Motor neuron (in vitro differentiated cells): Measurements from ENCODE around the gene TMEM240. TPM values are rescaled to one million over a fixed set of nuclear protein-coding genes. Genes with fewer than 3 reads are reported as not detected.
"Not testable (repeated sequence)": the region's sequence is repeated elsewhere in the genome, so short reads cannot be mapped to it uniquely, and the experiment has no call there.

Experiments used
- ATAC-seq, 8 experiments: fragments of 200-7000 bp; cut with Tn5 transposase; replicated peaks in 6 of 8; 2 replicates each; pipeline ENCODE4 v1.8.0; 2021; ENCODE audit warnings: mild to moderate bottlenecking in 8 of 8, moderate library complexity in 8 of 8
- H3K27ac ChIP-seq, 2 donors: fragments of 250-450 bp; sonication (Bioruptor Pico); 2 replicates each; pipeline ENCODE4 v1.9.0; 2021; ENCODE audit warnings: antibody characterized with exemption in 2 of 2, mild to moderate bottlenecking in 2 of 2, moderate library complexity in 1 of 2
- H3K4me1 ChIP-seq, 2 donors: fragments of 250-450 bp; sonication (Bioruptor Pico); replicated peaks in 1 of 2; 2 replicates each; pipeline ENCODE4 v1.6.1; 2021; ENCODE audit warnings: antibody characterized with exemption in 2 of 2, mild to moderate bottlenecking in 2 of 2, moderate library complexity in 1 of 2
- H3K4me3 ChIP-seq, 5 donors: fragments of 250-450 bp; sonication (Bioruptor Pico); 2 replicates each; pipeline ENCODE4 v1.9.0; 2021; ENCODE audit warnings: antibody characterized with exemption in 5 of 5, mild to moderate bottlenecking in 5 of 5, moderate library complexity in 4 of 5
- WGBS, 10 experiments: fragments of 450-650 bp; shearing (Covaris generic); methylation state at CpG; one replicate each; pipeline ENCODE4 v1.0.0; 2022; 5-methylcytosine and 5-hydroxymethylcytosine counted together
- in situ Hi-C, 9 experiments: fragments of 400-800 bp; cut with MboI; loops; one replicate each; pipeline ENCODE4 v1.15.0; 2021; ENCODE audit warnings: low sequenced_read_pairs in 9 of 9, low pct_unique_long_range_greater_than_20kb in 2 of 9; ENCODE audit not compliant: unreplicated experiment in 9 of 9
- total RNA-seq, 8 experiments: library from RNA; unstranded; fragments of 300-600 nt; gene quantifications; 2 replicates each; pipeline versions ENCODE4 v1.2.3 to v1.2.4, GENCODE V29; 2022

TMEM240 gene
- total RNA-seq, 8 experiments from 2014 or later, result 0.61 to 14.0 (median 10.5) TPM

- H3K4me3 ChIP-seq, H3K27ac ChIP-seq, H3K4me1 ChIP-seq, in situ Hi-C loops: not testable (repeated sequence)
- WGBS, 10 experiments, result 90 to 93% methylated on average over 2 to 3 of the region's 17 CpGs; no CpG with 5 or more reads in 8 of the 10 experiments
- peak in 1 of 8 experiments; percentile 2 for ATAC-seq
Measured at GRCh38 chr1:1523651-1524050, 16.8 kb downstream of the TMEM240 start.

GRCh38 chr1:1523226-1523625, 17.2 kb downstream of the TMEM240 start:
- H3K4me1 ChIP-seq, ATAC-seq, in situ Hi-C loops, H3K4me3 ChIP-seq, H3K27ac ChIP-seq: not testable (repeated sequence)
- 70 to 87% (median 86%) methylated on average over 4 to 11 of the region's 31 CpGs; no CpG with 5 or more reads in 7 of the 10 experiments for WGBS, 10 experiments

- H3K27ac ChIP-seq, H3K4me1 ChIP-seq, H3K4me3 ChIP-seq, in situ Hi-C loops, ATAC-seq: not testable (repeated sequence)
- 85 to 100% (median 89%) methylated on average over 3 to 8 of the region's 30 CpGs; no CpG with 5 or more reads in 7 of the 10 experiments for WGBS, 10 experiments
Measured at GRCh38 chr1:1522536-1522935, 17.9 kb downstream of the TMEM240 start.

GRCh38 chr1:1521331-1521730, 19.1 kb downstream of the TMEM240 start:
- H3K27ac ChIP-seq, result no peak overlapping the region
- no peak overlapping the region for H3K4me3 ChIP-seq
- no peak for ATAC-seq
- WGBS, 10 experiments, result 85 to 100% (median 95%) methylated on average over 1 to 11 of the region's 19 CpGs; no CpG with 5 or more reads in 3 of the 10 experiments
- H3K4me1 ChIP-seq, result no peaks in the 10 kb centered on the region
- in situ Hi-C loops, result no loop called here

- H3K4me3 ChIP-seq, H3K27ac ChIP-seq, in situ Hi-C loops, H3K4me1 ChIP-seq: not testable (repeated sequence)
- ATAC-seq, result peak in 3 of 8 experiments; percentile 6 to 13 (median 12)
- WGBS, 10 experiments, result 96 to 100% (median 100%) methylated on average over 1 to 5 of the region's 51 CpGs; no CpG with 5 or more reads in 7 of the 10 experiments
Measured at GRCh38 chr1:1519805-1520505, 20.5 kb downstream of the TMEM240 start.

GRCh38 chr1:1518621-1519007, 21.8 kb downstream of the TMEM240 start:
- in situ Hi-C loops, H3K27ac ChIP-seq, H3K4me3 ChIP-seq, ATAC-seq, H3K4me1 ChIP-seq: not testable (repeated sequence)
- 100% methylated on average over 1 of the region's 19 CpGs; no CpG with 5 or more reads in 9 of the 10 experiments for WGBS, 10 experiments

GRCh38 chr1:1517973-1518620, 22.3 kb downstream of the TMEM240 start:
- no peak overlapping the region for H3K27ac ChIP-seq
- WGBS, 10 experiments, result 80 to 100% (median 100%) methylated on average over 1 to 3 of the region's 28 CpGs; no CpG with 5 or more reads in 7 of the 10 experiments

GRCh38 chr1:1516923-1517322, 23.5 kb downstream of the TMEM240 start:
- WGBS, 10 experiments, result 97 to 100% (median 100%) methylated on average over 2 to 9 of the region's 14 CpGs; no CpG with 5 or more reads in 6 of the 10 experiments
- H3K27ac ChIP-seq, H3K4me3 ChIP-seq, H3K4me1 ChIP-seq, in situ Hi-C loops, ATAC-seq: not testable (repeated sequence)

More at GRCh38 chr1:1517973-1518620, 22.3 kb downstream of the TMEM240 start:
- Histone ChIP-seq H3K4me3 (no peak overlapping the region), H3K4me1 (no peaks in the 10 kb centered on the region)
- peak in 3 of 8 experiments; percentile 7 to 12 (median 11) for ATAC-seq
- in situ Hi-C loops, result no loop called here

- H3K4me3 ChIP-seq, H3K27ac ChIP-seq, H3K4me1 ChIP-seq, ATAC-seq, in situ Hi-C loops: not testable (repeated sequence)
- 61 to 80% methylated on average over 2 to 5 of the region's 16 CpGs; no CpG with 5 or more reads in 8 of the 10 experiments for WGBS, 10 experiments
Measured at GRCh38 chr1:1514376-1514775, 26.0 kb downstream of the TMEM240 start.

GRCh38 chr1:1513675-1514074, 26.7 kb downstream of the TMEM240 start:
- WGBS, 10 experiments, result 83% methylated on average over 6 of the region's 18 CpGs; no CpG with 5 or more reads in 9 of the 10 experiments
- H3K4me1 ChIP-seq, in situ Hi-C loops, H3K27ac ChIP-seq, ATAC-seq: not testable (repeated sequence)
- peak overlapping the region in 3 of 5 donors; percentile 2 to 24 (median 12) for H3K4me3 ChIP-seq

- Histone ChIP-seq H3K4me3 (peak overlapping the region; percentile 57 to 73 (median 68)), H3K27ac (peak overlapping the region in 1 of 2 donors; percentile 76)
- in situ Hi-C loops, H3K4me1 ChIP-seq: not testable (repeated sequence)
- no CpG with 5 or more reads among the region's 52 CpGs for WGBS, 10 experiments
- ATAC-seq, result peak; percentile 3 to 41 (median 12)
Measured at GRCh38 chr1:1512425-1512824, 28.0 kb downstream of the TMEM240 start.

- peak within 1 kb of the TSS; percentile 57 to 73 (median 68) for H3K4me3 ChIP-seq
- ATAC-seq, result peak; percentile 85 to 94 (median 89)
- peak within 1 kb of the TSS; percentile 83 to 92 for H3K27ac ChIP-seq
- in situ Hi-C loops, result no loop called here
- H3K4me1 ChIP-seq, result peaks cover 7 to 8% of the 10 kb centered on the region in 2 donors
- 0 to 1% (median 0%) methylated on average over 4 to 17 of the region's 99 CpGs; no CpG with 5 or more reads in 5 of the 10 experiments for WGBS, 10 experiments
Measured at GRCh38 chr1:1511533-1512285, 28.7 kb downstream of the TMEM240 start, which contains the start of gene ATAD3A. Gene ATAD3A (plus strand): TSS chr1:1512162. CDS start chr1:1512269, 107 bp downstream.
